HG03045 (cell line): Measurements from ENCODE around the gene ACSS1.

ENCODE experiments used
- ATAC-seq: cut with Tn5 transposase; IDR thresholded peaks from one replicate; pipeline ENCODE4 v1.9.1; 2021; ENCODE audit warnings: mild to moderate bottlenecking, moderate library complexity; ENCODE audit not compliant: unreplicated experiment

The ACSS1 gene

DNA sequence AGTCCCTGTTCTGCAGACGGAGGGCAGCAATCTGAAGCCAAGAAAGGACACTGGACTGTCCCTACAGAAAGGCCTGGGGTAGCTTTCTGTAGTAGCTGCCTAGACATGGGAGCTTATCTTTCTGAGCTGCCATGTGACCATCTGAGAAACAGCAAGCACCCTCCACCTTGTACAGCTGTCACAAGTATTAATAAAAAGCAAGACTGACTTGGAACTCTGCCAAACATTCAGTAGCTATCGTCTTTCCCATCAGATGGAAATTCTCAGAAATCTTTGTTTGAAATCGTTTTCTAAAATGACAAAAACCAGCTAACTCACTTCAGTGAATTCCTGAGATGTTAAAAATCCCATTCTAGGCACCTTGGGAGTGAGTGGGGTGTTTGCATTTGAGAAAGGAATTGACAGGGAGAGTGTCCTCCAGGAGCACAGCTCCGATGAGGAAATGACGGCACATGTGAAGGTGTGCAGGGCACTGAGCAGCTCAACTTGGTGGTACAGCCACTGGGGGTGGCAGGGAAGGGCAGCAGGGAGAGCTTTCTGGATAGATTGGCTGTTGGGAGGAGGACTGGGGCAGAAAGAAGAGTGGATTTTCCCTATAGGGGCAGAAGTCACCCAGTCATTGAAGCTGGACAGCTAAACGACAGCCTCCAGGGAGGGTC, 24.5 kb downstream of the ACSS1 start:
- no peak for ATAC-seq

DNA sequence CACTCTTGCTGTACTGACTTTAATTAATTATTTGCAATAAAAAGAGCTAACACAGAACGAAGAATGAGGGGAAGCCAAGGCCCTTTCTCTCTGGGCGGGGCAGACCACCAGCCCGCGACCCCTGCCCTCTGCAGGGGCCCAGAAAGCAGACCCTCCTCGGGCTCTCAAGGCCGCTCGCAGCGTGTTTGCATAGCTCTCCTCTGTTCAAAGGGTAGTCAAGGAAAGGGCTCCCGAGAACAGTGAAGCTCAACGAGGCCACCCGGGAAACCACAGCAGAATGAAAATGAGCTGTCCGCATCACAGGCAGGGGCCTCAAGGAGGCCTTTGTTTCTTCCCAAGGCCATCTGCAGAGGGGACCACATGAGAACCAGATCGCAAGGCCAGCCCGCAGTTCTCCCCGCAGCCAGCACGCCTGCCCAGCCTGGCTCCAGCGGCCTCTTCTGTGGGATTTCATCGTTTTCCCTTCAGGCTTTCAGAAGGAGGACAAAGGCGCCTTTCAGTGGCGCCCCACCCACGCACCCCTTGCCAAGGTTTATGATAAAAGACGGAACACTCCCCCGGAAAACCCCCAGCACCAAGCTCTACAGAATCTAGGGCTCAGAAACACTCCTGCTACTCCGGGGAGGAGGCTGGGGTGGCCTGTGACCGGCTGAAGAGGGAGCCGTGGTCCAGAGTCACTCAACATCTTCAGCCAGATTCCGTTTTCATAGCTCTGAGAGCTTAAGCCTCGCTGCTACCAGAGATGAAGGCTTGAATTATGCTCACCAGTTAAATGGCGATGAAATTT, 25.3 kb downstream of the ACSS1 start:
- no peak for ATAC-seq

DNA sequence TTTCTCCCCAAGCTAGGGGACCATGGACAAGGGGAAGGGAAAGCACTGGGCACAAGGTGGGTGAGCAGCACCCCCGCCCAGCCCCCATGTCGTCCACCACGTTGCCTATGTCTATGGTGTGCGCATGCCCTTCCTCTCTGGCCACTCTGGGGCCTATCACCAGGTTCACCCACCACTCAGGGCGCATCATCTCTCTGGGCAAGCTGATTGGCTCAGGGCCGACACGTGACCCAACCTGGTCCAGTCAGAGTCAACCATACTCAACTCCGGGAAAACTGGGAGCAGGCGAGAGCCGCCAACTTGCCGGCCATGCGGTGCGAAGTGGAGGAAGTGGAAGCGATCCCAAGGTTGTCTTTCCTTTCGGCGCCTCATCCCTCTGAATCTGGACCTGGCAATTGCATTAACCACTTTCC, 25.9 kb downstream of the ACSS1 start:
- no peak for ATAC-seq

DNA sequence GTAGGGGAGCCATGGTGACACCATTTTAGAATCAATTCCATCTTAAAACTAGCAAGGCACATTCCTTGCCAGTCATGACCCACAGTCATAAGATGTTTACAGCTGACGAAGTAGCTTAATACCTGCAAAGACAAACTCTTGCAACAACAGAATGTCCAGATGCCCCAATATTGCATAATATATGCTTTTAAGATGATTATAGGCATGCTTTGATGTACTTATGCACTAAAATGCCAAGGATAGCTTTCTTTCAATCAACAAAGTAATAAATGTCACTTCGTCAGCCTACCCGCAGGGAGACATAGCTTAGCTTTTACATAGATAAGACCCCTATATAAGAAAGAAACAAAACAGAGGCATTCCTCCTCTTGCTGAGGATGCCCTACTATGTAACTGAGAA, 26.7 kb downstream of the ACSS1 start:
- ATAC-seq: no peak

DNA sequence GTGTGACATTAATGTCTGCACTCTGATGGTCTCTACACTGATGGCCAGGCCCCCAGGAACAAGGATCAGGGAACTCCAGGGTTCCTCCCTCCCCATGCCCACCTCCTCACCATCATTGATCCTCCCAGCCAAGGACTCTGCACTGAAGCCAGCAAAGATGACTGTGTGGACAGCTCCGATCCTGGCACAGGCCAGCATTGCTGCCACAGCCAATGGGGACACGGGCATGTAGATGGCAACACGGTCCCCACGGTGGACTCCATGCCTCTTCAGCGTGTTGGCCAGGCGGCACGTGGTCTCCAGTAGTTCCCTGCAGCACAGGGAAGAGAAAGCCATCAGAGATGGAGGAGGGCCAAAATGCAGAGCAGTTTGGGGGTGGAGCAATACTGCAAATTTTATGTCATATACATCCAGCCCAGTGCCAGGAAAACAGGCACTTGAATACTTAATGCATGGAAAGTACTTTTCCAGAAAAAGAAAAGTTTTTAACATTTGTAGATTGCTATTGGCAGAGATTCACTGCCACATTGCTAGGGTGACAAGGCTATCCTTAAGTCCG, 27.2 kb downstream of the ACSS1 start:
- ATAC-seq: no peak

DNA sequence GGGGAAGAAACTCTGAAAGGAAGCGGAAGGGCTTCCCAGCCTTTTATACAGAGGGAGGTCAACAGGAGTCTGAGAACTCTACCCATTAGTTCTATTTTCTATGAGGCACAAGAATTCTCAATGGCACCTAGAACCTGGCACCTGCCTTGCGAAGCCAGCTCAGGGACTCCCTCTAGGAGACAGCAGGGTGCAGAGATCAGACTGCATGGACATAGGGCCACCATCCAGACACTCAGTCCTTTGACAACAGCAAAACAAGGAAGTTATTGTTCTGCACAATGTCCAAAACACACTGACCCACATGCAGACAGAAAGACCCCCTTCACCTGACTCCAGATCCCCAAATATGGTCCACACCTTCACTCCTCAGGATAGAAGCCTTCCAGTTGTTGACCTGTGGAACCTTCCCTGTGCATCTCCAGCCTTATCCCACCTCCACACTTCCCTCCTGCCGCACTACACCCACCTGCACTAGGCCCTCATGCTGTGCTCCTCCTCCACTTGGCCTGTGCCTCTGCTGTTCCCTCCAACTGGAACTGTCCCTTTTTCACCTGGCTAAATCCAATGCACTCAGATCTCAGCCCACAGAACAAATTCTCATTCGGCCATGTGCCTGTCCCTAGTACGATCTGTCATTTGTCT, 27.8 kb downstream of the ACSS1 start:
- ATAC-seq: no peak

DNA sequence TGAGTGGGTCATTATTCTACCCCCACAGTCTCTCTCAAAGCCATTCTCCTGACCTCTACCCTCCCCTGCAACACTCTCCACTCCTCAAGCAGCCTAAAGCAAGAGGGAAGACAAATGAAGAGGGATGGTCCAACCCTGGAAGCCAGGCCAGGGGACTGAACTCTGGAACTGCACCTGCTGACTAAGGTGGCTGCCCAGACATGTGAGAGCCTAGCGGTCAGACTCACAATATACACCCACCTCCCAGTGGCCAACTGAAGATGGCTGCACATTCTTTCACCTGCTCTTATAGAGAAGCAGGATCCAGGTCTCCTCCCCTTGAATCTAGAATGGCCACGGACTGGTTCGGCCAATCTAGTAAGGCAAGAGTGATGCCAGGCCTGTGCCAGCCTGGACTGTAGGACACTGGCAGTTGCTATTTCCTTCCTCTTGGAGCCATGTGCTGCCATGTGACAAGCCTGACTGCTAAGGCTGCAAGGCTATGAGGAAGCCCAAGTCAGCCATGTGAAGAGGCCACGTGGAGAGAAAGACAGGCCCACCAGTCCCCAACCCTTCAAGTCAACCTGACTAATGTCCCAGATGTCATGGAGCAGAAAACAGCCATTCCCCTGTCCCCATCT, 31.8 kb downstream of the ACSS1 start:
- no peak for ATAC-seq

DNA sequence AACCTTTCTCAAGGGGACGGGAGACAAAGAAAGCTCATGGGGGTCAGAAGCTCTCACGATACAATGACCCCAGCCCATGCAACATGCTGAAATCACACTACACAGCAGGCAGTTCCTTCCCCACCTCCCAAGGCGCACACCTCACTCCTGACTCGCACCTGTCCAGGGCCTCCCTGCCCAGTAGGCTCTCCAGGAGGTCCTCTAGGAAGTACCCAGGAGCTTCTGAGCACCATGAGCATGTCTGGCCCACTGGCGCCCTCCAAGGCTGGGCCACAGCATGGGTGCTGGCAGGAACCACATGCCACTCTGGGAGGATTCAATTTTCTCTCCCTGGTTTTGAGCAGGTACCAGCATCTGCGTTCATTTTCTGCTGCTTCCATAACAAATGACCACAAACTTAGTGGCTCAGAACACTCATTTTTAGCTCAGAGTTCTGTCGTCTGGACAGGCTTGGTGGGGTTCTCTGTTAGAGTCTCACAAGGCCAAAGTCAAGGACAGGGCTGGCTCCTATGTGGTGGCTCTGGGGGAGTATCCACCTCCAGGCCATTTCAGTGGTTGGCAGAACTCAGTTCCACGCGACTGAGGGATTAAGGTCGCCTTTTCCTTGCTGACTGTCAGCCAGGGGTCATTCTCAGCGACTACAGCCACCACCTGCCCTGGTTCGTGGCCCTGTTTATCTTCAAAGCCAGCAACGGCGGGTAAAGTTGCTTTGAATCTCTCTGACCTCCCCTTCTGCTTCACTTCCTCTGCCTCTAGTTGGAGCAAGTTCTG, 32.7 kb downstream of the ACSS1 start:
- no peak for ATAC-seq

DNA sequence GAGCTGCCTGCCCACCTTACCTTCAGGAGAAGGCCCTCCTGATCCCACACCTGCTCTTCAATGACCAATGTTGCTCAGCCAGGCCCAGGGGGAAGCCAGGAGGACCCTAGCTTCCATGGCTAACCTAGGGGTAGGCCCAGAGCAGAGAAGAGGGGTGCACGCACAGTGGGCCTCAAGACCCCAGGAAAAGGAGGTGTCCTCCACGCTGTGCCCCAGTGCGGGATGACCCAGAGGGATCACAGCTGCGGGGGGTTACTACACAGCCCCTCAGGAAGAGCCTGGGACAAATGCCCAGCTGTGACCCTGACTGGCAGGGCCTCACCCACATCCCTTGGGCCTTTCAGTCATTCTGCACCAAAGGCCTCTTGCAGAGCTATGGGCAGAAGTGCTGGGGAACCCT, 33.8 kb downstream of the ACSS1 start:
- no peak for ATAC-seq

DNA sequence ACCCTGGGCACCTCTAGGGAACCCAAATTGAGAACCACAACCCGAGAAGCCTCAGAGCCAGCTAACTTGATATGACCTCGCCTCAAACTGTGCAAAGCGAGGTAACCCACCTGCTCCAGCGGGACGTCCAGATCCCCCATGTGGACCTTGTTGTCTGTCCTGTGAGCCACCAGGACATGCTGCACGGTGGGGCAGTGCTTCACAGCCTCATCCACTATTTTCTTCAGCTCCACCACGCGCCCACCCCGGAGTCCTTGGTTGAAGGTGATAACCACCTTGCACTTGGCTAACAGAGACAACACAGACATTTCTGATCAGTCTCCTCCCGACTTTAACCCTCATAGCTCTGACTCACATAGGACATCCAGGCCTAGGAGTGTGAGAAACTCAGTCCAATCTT, 34.6 kb downstream of the ACSS1 start:
- ATAC-seq: no peak

DNA sequence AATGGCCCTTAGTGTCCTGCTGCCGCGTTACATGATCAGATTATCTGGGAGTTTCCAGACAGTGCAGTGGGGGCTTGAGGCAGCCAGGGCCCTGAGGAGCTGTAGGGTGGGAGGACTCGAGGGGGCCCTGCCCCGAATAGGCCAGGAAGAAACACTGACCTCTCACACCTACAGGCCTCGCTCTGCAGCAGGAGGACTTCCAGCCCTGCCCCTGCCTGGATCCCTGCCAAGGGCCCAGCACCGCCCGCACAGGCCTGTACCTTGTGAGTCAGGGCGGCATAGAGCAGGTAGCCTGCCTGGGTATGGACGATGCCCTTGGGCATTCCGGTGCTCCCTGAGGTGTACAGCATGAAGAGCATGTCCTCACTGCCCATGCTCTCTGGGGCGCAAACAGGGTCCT, 35.3 kb downstream of the ACSS1 start:
- ATAC-seq: no peak

DNA sequence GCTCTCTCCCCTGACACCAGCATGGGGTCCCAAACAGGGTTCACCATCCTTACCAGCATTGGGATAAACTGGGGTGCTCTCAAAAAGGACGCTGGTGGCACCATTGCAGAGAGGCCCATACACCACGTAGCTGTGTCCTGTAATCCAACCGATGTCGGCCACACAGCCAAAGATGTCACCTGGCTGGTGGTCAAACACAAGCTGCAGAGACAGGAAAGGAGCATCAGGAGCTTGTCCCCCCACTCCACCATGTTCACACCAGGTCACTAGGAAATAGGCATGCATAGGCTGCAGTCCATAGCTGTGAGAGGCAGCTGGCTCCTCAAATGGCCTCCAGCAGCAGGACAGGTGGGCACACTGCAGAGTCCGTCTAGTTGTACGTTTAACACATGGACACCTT, 36.6 kb downstream of the ACSS1 start:
- ATAC-seq: no peak

DNA sequence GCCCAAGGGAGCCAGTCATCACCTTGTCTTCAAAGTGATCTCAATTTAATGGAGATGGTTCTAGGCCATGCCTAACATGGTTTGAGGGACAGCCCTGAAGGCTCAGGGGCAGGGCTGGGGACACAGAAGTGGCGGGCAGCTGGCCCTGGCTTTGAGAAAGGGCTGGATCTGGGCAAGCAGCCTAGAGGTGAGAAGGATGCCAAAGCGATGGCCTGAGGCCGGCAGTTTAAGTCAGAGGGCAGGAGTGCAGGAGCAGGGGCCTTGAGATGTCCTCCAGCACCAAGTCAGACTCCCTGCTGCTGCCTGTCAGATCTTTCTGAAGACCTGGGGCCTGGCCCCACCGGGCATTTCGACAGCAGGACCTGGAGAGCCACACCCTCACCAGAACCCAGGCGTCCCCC, 37.0 kb downstream of the ACSS1 start:
- no peak for ATAC-seq

DNA sequence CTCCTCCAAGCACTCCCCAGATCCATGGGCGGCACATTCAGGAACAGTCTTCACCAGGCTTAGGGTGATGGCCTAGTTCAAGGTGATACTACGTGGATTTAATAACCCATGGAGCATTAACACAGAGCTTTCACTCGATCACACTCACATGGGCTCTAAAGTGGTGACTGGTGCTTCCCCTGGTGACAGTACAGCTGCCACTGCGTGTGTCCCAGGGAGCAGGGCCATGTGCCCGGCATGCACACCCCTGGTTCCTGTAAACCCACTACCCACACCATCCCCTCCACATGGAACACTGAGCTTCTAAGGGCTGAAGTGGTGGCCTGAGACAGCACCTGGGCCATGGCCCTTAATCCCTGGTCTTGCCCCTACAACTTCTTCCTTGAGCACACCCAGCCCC, 37.6 kb downstream of the ACSS1 start:
- no peak for ATAC-seq

DNA sequence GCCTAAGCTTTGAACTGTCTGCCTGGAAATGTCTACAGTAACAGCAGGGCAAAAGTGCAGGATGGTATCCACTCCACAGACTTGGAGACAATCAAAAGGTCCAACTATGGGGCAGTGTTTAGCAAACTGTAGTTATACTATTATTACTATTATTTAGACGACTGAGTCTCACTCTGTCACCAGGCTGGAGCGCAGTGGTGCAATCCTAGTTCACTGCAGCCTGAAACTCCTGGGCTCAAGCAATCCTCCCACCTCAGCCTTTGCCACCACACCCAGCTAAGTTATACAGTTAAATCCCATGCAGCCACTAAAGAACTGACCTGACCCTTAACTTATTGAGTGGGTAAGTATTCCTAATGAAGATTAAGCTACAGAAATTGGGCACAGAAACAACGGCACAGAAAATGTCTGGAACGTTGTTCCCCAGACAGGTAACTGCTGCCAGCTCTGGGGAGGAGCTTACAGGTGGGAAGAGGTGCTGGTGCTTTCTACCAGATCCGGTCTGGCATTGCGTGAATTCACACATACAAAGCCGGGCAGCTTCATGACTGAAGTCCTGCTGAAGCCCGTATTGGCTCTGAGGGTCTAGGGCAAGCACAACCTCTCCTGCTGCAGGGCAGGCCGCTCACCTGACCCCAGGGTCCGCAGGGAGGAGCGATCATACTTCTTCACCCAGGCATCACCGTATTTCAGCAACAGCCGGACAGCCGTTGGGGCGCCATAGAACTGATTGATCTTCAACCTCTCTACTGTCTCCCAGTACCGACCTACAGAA, 38.4 kb downstream of the ACSS1 start:
- ATAC-seq: no peak

DNA sequence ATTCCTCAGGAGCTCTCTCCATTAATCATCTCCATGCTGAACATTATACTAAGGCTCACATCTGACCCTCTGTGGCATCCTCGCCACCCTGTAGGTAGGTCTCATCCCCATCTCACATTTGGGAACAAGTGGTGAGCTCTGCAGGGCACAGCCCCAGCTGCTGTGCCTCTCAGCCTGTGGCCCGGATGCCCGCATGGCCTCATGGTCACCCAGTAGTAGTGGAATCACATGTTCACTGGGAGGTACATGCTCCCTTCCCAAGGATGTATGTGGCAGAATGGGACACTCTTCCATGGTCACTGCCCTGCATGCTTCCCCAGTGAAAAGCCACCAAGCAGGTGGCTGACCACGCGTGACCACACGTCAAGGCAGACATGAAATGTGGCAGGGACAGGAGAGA, 39.1 kb downstream of the ACSS1 start:
- ATAC-seq: no peak

DNA sequence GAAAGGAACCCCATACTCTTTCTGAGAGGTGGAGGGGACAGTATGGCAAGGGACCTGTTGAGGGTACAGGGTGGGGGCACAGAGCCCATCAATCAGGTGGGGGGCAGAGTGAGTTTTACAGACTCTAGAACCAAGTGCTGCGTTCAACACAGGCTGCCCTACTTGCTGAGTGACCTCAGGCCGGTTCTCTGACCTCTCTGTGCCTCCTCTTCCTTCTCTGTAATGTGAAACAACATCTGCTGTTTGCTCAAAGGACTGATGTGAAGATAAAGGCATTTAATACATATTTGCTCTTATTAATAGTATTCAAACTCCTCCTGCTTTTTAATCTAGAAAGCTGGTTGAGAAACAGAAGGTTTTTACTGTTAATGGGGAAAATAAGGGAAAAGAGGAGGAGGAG, 39.5 kb downstream of the ACSS1 start:
- ATAC-seq: no peak

DNA sequence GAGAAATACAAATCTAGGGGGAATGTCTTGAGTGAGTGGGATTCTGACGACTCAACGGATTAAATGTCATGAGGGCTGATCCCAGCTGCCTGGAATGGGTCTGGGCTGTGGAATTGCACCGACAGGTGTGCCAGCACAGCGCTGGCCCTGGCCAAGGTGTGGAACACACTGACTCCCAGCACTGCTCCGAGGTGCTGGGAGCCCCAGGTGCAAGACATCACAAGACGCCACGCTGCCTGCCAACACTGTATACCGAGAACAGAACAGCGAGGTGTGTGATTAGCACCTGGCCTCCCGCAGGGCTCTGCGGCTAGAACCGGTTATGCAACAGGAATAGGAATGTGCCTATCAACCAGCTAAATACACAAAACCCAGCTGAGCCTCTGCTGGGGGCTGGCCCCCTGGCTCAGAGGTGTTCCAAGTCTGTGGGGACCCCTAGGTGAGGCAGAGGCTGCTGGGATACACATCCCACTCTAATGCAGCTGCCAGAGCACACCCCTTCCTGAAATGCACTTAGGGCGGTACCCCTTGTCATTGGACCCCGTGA, 40.6 kb downstream of the ACSS1 start:
- no peak for ATAC-seq

DNA sequence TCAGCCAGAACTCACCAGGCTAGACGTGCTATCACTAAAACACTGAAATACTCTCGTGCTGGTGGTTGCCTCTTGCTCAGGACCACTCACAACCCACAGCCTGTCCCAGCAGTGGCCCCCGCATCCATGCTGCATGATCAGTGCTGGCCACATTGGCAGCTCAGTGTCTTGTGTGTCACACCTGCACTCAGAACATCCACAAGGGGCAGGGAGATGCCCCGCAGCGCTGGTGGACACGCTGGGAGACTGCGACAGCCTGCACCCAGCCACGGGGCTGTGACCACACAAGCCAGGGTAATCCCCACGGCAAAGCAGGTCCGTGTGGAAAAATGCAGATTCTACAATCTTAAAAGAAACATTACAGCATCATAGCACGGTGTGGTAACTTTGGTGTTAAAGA, 41.5 kb downstream of the ACSS1 start:
- no peak for ATAC-seq

DNA sequence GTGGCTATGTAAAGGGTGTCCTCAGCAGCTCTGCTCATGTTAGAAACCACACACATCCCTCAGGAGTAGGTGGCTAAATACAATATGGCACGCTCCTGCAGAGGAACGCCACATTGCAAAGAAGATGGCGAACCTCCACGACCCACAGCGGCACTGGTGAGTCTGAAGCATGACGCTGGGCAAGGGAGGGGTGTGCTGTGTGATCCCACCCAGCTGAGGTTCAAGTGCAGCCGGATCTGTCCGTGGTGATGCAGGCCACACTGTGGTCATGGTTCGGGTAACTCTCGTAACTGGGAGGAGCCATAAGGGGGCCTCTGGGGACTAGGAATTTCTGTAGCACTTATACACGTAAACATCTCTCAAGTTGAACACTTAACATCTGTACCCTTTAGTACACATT, 42.0 kb downstream of the ACSS1 start:
- ATAC-seq: peak; percentile 49
